IMR-90 (cell line): ENCODE data around the gene HEATR3. TPM values are rescaled to one million over a fixed set of nuclear protein-coding genes. Genes with fewer than 3 reads are reported as not detected.
A peak's percentile ranks its signal among the peaks of the same experiment; 100 is the strongest.

Experiments used
- ATAC-seq: fragments of 200-7000 bp; cut with Tn5 transposase; 2 replicates; pipeline ENCODE4 v1.9.1; 2020; ENCODE audit warnings: low read depth, mild to moderate bottlenecking, moderate library complexity
- BruUV-seq: library from RNA; stranded (reverse); fragments of 400-500 nt; replicated peaks from 2 replicates; lab custom pipeline; 2021; lab: Mats Ljungman, UMichigan
- CTCF ChIA-PET: fragments of 300-600 bp; formaldehyde crosslinking; extraction: SDS; loops from one replicate; lab custom pipeline; 2021; ENCODE audit warnings: antibody characterized with exemption; lab: Yijun Ruan, JAX
- POLR2A ChIA-PET: fragments of 300-600 bp; sonication (Branson Sonifier 250); formaldehyde crosslinking; loops from one replicate; lab custom pipeline; 2022; ENCODE audit warnings: antibody characterized with exemption; ENCODE audit not compliant: unreplicated experiment; lab: Charles Lee
- DNase-seq: peaks from one replicate; pipeline ENCODE4 v3.0.0; 2013
- H2AFZ ChIP-seq: replicated peaks from 2 replicates; pipeline ENCODE3; 2013; ENCODE audit warnings: low read length, mild to moderate bottlenecking; ENCODE audit not compliant: poor library complexity
- H2AK5ac ChIP-seq: 2 replicates; pipeline ENCODE4 v1.6.1; 2013; ENCODE audit warnings: low read depth, low read length, inconsistent platforms
- H2AK9ac ChIP-seq: replicated peaks from 2 replicates; pipeline ENCODE3; 2013; ENCODE audit warnings: mild to moderate bottlenecking, low read depth, low read length, moderate library complexity; ENCODE audit not compliant: poor library complexity
- H2BK120ac ChIP-seq: 2 replicates; pipeline ENCODE4 v1.6.1; 2013; ENCODE audit warnings: low read depth, low read length, inconsistent platforms
- H2BK15ac ChIP-seq: 3 replicates; pipeline ENCODE4 v1.6.1; 2013; ENCODE audit warnings: low read depth, low read length, inconsistent platforms
- H2BK20ac ChIP-seq: 2 replicates; pipeline ENCODE4 v1.6.1; 2013; ENCODE audit warnings: low read depth, mild to moderate bottlenecking, inconsistent platforms, low read length, moderate library complexity
- H2BK5ac ChIP-seq: 2 replicates; pipeline ENCODE4 v1.6.1; 2013; ENCODE audit warnings: mild to moderate bottlenecking, low read depth, low read length, inconsistent platforms; ENCODE audit not compliant: poor library complexity, severe bottlenecking
- H3K14ac ChIP-seq: replicated peaks from 2 replicates; pipeline ENCODE4 v1.6.1; 2013; ENCODE audit warnings: low read depth, low read length, inconsistent platforms
- H3K18ac ChIP-seq: 2 replicates; pipeline ENCODE4 v1.6.1; 2013; ENCODE audit warnings: low read depth, low read length, control low read depth
- H3K23ac ChIP-seq: 2 replicates; pipeline ENCODE4 v1.6.1; 2013; ENCODE audit warnings: low read depth, low read length, inconsistent platforms
- H3K27ac ChIP-seq: 2 replicates; pipeline ENCODE4 v1.5.1; 2013; ENCODE audit warnings: mild to moderate bottlenecking, control low read depth, low read length; ENCODE audit not compliant: insufficient read depth
- H3K27me3 ChIP-seq: 2 replicates; pipeline ENCODE4 v1.6.1; 2013; ENCODE audit warnings: low read length; ENCODE audit not compliant: control insufficient read depth, insufficient read depth
- H3K36me3 ChIP-seq: 2 replicates; pipeline ENCODE4 v1.6.1; 2013; ENCODE audit warnings: low read length, mixed read lengths; ENCODE audit not compliant: control insufficient read depth, insufficient read depth
- H3K4ac ChIP-seq: 2 replicates; pipeline ENCODE4 v1.6.1; 2013; ENCODE audit warnings: low read depth, low read length, inconsistent platforms
- H3K4me1 ChIP-seq: 2 replicates; pipeline ENCODE4 v1.6.1; 2013; ENCODE audit warnings: low read length, mixed read lengths; ENCODE audit not compliant: control insufficient read depth, insufficient read depth
- H3K4me2 ChIP-seq: 2 replicates; pipeline ENCODE4 v1.6.1; 2013; ENCODE audit warnings: low read depth, mild to moderate bottlenecking, control low read depth, low read length, moderate library complexity
- H3K4me3 ChIP-seq: 2 replicates; pipeline ENCODE4 v1.5.1; 2013; ENCODE audit warnings: low read depth, mild to moderate bottlenecking, control low read depth, low read length, moderate library complexity; ENCODE audit not compliant: insufficient read depth
- H3K56ac ChIP-seq: 2 replicates; pipeline ENCODE4 v1.6.1; 2013; ENCODE audit warnings: low read length, inconsistent platforms; ENCODE audit not compliant: insufficient read depth; ENCODE audit errors: extremely low read depth
- H3K79me1 ChIP-seq, 2 experiments: 2 replicates each; pipeline ENCODE4 v1.6.1; 2013; ENCODE audit warnings: low read length in 2 of 2, inconsistent platforms in 1 of 2, low read depth in 1 of 2
- H3K9ac ChIP-seq: 2 replicates; pipeline ENCODE4 v1.6.1; 2013; ENCODE audit warnings: low read depth, low read length, control low read depth
- H3K9me1 ChIP-seq: 2 replicates; pipeline ENCODE4 v1.6.1; 2013; ENCODE audit warnings: low read length, inconsistent platforms; ENCODE audit not compliant: insufficient read depth
- H3K9me3 ChIP-seq: 2 replicates; pipeline ENCODE4 v1.6.1; 2013; ENCODE audit warnings: low read length; ENCODE audit not compliant: control insufficient read depth, insufficient read depth
- H4K20me1 ChIP-seq: 2 replicates; pipeline ENCODE4 v1.6.1; 2013; ENCODE audit warnings: low read length, inconsistent platforms; ENCODE audit not compliant: insufficient read depth
- H4K5ac ChIP-seq: 2 replicates; pipeline ENCODE4 v1.6.1; 2013; ENCODE audit warnings: mild to moderate bottlenecking, low read depth, low read length, control low read depth
- H4K8ac ChIP-seq, 2 experiments: 2 replicates each; pipeline ENCODE4 v1.6.1; 2013; ENCODE audit warnings: low read depth in 2 of 2, low read length in 2 of 2, control low read depth in 1 of 2, inconsistent platforms in 1 of 2
- H4K91ac ChIP-seq: 2 replicates; pipeline ENCODE4 v1.6.1; 2013; ENCODE audit warnings: low read depth, low read length, inconsistent platforms; ENCODE audit not compliant: insufficient read depth
- CEBPB ChIP-seq: IDR thresholded peaks from 2 replicates; pipeline ENCODE4 v1.6.1; 2012; ENCODE audit warnings: low read depth, low read length, improper control_type of control experiment
- MAFK ChIP-seq: IDR thresholded peaks from 2 replicates; pipeline ENCODE4 v1.6.1; 2012; ENCODE audit warnings: low read depth, low read length, improper control_type of control experiment
- MXI1 ChIP-seq: IDR thresholded peaks from 2 replicates; pipeline ENCODE4 v1.6.1; 2012; ENCODE audit warnings: low read depth, mild to moderate bottlenecking, low read length, moderate library complexity, borderline replicate concordance
- NFE2L2 ChIP-seq: fragments of 150-350 bp; IDR thresholded peaks from 2 replicates; pipeline ENCODE4 v1.6.1; 2016; ENCODE audit warnings: low read depth, mild to moderate bottlenecking, low read length
- POLR2A ChIP-seq: IDR thresholded peaks from 2 replicates; pipeline ENCODE4 v1.6.1; 2012; ENCODE audit warnings: mild to moderate bottlenecking, low read depth, low read length
- RCOR1 ChIP-seq: IDR thresholded peaks from 2 replicates; pipeline ENCODE4 v1.6.1; 2012; ENCODE audit warnings: mild to moderate bottlenecking, low read length, improper control_type of control experiment; ENCODE audit not compliant: insufficient replicate concordance
- WGBS, 2 experiments: methylation state at CpG; one replicate each; pipeline versions ENCODE4 v1.1.5 to v1.1.7; 2013; ENCODE audit warnings: missing lambda C conversion rate in 2 of 2; ENCODE audit not compliant: insufficient read length in 1 of 2; ENCODE audit errors: extremely low coverage in 2 of 2; 5-methylcytosine and 5-hydroxymethylcytosine counted together
- dilution Hi-C: fragments of 300-500 bp; cut with HindIII; formaldehyde crosslinking; loops from one replicate; pipeline ENCODE4 v1.14.3; 2018; ENCODE audit warnings: low sequenced_read_pairs; ENCODE audit not compliant: unreplicated experiment
- in situ Hi-C: fragments of 300-500 bp; cut with MboI; formaldehyde crosslinking; loops from 3 replicates; pipeline ENCODE4 v1.14.3; 2019; ENCODE audit warnings: low sequenced_read_pairs, inconsistent platforms, mixed read lengths
- intact Hi-C: fragments of 100-400 bp; cut with micrococcal nuclease; formaldehyde crosslinking; loops from 2 replicates; pipeline ENCODE4 v1.10.0; 2022
- polyA plus RNA-seq, 3 experiments: library from polyadenylated mRNA; depleted of rRNA; stranded (reverse); fragments of >200 nt; gene quantifications; 2 replicates each; pipeline ENCODE4 v1.2.3, GENCODE V29; 2012; ENCODE audit warnings: low replicate concordance in 1 of 3
- total RNA-seq: library from RNA; depleted of rRNA; stranded (reverse); fragments of >200 nt; gene quantifications from 2 replicates; pipeline ENCODE4 v1.2.3, GENCODE V29; 2012
- TF ChIP-seq, protein P1 (sequence below): fragments of 150-350 bp; IDR thresholded peaks from 2 replicates; pipeline ENCODE4 v1.6.1; 2017; ENCODE audit warnings: mild to moderate bottlenecking, antibody characterized with exemption, low read length, low read depth

HEATR3 gene
- total and polyA plus RNA-seq, 2 of the 4 experiments (the other 2 are of a cell fraction) = 9.4 to 21.1 TPM

- H3K9me1 ChIP-seq = no peaks in the 10 kb centered on the region
- in situ Hi-C loops (no loop called here), intact Hi-C loops (no loop called here), dilution Hi-C loops (no loop called here)
- no peak overlapping the region for H3K9ac ChIP-seq
- WGBS, 2 experiments = no CpG with 5 or more reads among the region's 2 CpGs
- H3K4me1 ChIP-seq = no peaks in the 10 kb centered on the region
- H2BK120ac ChIP-seq = no peak overlapping the region
- ChIA-PET CTCF (no interaction called here), POLR2A (no interaction called here)
- TF ChIP-seq MXI1 (no peak), RCOR1 (no peak), POLR2A (no peak), NFE2L2 (no peak), MAFK (peak; percentile 81), CEBPB (no peak)
- TF ChIP-seq, protein P1, sequence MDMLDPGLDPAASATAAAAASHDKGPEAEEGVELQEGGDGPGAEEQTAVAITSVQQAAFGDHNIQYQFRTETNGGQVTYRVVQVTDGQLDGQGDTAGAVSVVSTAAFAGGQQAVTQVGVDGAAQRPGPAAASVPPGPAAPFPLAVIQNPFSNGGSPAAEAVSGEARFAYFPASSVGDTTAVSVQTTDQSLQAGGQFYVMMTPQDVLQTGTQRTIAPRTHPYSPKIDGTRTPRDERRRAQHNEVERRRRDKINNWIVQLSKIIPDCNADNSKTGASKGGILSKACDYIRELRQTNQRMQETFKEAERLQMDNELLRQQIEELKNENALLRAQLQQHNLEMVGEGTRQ = no peak
- H2BK15ac ChIP-seq = no peak overlapping the region
- H3K4me3 ChIP-seq = no peak overlapping the region
- no peak overlapping the region for H3K14ac ChIP-seq
- H3K79me1 ChIP-seq = no peaks in the 10 kb centered on the region
- H4K91ac ChIP-seq = no peak overlapping the region
- no peak overlapping the region for H3K4ac ChIP-seq
- H3K27ac ChIP-seq = no peak overlapping the region
- no peak for ATAC-seq
- peaks cover 8% of the 10 kb centered on the region for H3K27me3 ChIP-seq
- no peak overlapping the region for H2BK5ac ChIP-seq
- H2AFZ ChIP-seq = no peak overlapping the region
- no TSS peak for BruUV-seq
- H2AK9ac ChIP-seq = no peak overlapping the region
- H2AK5ac ChIP-seq = no peak overlapping the region
- no peaks in the 10 kb centered on the region for H3K36me3 ChIP-seq
- no peak overlapping the region for H4K8ac ChIP-seq
- no peak overlapping the region for H3K56ac ChIP-seq
- no peak for DNase-seq
- no peaks in the 10 kb centered on the region for H3K9me3 ChIP-seq
- H2BK20ac ChIP-seq = no peak overlapping the region
- no peak overlapping the region for H3K4me2 ChIP-seq
- 0 out of 2 replicates have a peak overlapping the region, but pooled peaks have one; percentile 33 for H3K23ac ChIP-seq
- no peaks in the 10 kb centered on the region for H4K20me1 ChIP-seq
- H3K18ac ChIP-seq = no peak overlapping the region
- H4K5ac ChIP-seq = no peak overlapping the region
Measured at GRCh38 chr16:50133214-50133613, 67.4 kb downstream of the HEATR3 start.
